SH-SY5Y (cell line): ENCODE data around the gene FSCN2.

Source experiments
- GATA2 ChIP-seq: IDR thresholded peaks from 2 replicates; pipeline ENCODE4 v1.6.1; 2011; ENCODE audit warnings: mild to moderate bottlenecking, low read depth, low read length
- GATA3 ChIP-seq: IDR thresholded peaks from 2 replicates; pipeline ENCODE4 v1.6.1; 2011; ENCODE audit warnings: low read depth, mild to moderate bottlenecking, low read length, moderate library complexity

- TF ChIP-seq GATA3: no peak
- TF ChIP-seq GATA2: no peak
Observed at GRCh38 chr17:81556863-81557262, 28.7 kb downstream of the FSCN2 start.
